HepG2 (cell line): ENCODE measurements around the gene CABLES2. TPM values are rescaled to one million over a fixed set of nuclear protein-coding genes. Genes with fewer than 3 reads are reported as not detected.

Experiments used
- CTCF ChIP-seq: sonication (generic); formaldehyde crosslinking; IDR thresholded peaks from 2 replicates; pipeline ENCODE4 v1.5.0; 2020; ENCODE audit warnings: mild to moderate bottlenecking, missing genetic modification reagents, moderate library complexity
- HNRNPLL ChIP-seq: fragments of 200-400 bp; formaldehyde crosslinking; IDR thresholded peaks from 2 replicates; pipeline ENCODE4 v1.6.1; 2017; ENCODE audit warnings: mild to moderate bottlenecking, low read depth, low read length; ENCODE audit not compliant: poor library complexity, severe bottlenecking
- JDP2 ChIP-seq: sonication (generic); formaldehyde crosslinking; IDR thresholded peaks from 2 replicates; pipeline ENCODE4 v1.8.1; 2022; ENCODE audit warnings: missing genetic modification reagents, borderline replicate concordance
- JUNB ChIP-seq: sonication (generic); formaldehyde crosslinking; IDR thresholded peaks from 2 replicates; pipeline ENCODE4 v1.8.0; 2022; ENCODE audit warnings: missing genetic modification reagents, mild to moderate bottlenecking, borderline replicate concordance
- MBNL3 ChIP-seq: fragments of 250-450 bp; sonication (Bioruptor Pico); conservative IDR thresholded peaks from 2 replicates; pipeline ENCODE4 v1.8.0; 2022; ENCODE audit warnings: mild to moderate bottlenecking, inconsistent platforms
- MZF1 ChIP-seq: sonication (generic); formaldehyde crosslinking; IDR thresholded peaks from 2 replicates; pipeline ENCODE4 v1.8.1; 2023; ENCODE audit warnings: mild to moderate bottlenecking, missing genetic modification reagents, borderline replicate concordance
- NR2C2 ChIP-seq: sonication (generic); formaldehyde crosslinking; IDR thresholded peaks from 2 replicates; pipeline ENCODE4 v1.4.0; 2020; ENCODE audit warnings: missing genetic modification reagents, mild to moderate bottlenecking, moderate library complexity, borderline replicate concordance
- RELA ChIP-seq: sonication (generic); formaldehyde crosslinking; IDR thresholded peaks from 2 replicates; pipeline ENCODE4 v1.4.0; 2020; ENCODE audit warnings: missing genetic modification reagents
- SNAI1 ChIP-seq: sonication (generic); formaldehyde crosslinking; IDR thresholded peaks from 2 replicates; pipeline ENCODE4 v1.5.0; 2020; ENCODE audit warnings: mild to moderate bottlenecking, missing genetic modification reagents, borderline replicate concordance
- SRY ChIP-seq: sonication (generic); formaldehyde crosslinking; IDR thresholded peaks from 2 replicates; pipeline ENCODE4 v1.8.0; 2022; ENCODE audit warnings: mild to moderate bottlenecking, missing genetic modification reagents
- TBP ChIP-seq: sonication (generic); formaldehyde crosslinking; IDR thresholded peaks from 2 replicates; pipeline ENCODE4 v1.5.0; 2020; ENCODE audit warnings: missing genetic modification reagents
- ZFP90 ChIP-seq: sonication (generic); formaldehyde crosslinking; IDR thresholded peaks from 2 replicates; pipeline ENCODE4 v1.8.0; 2022; ENCODE audit warnings: missing genetic modification reagents, mild to moderate bottlenecking, inconsistent platforms, borderline replicate concordance
- ZFP91 ChIP-seq: sonication (generic); formaldehyde crosslinking; IDR thresholded peaks from 2 replicates; pipeline ENCODE4 v1.9.0; 2022; ENCODE audit warnings: missing genetic modification reagents, mild to moderate bottlenecking, borderline replicate concordance
- ZIK1 ChIP-seq: sonication (generic); formaldehyde crosslinking; IDR thresholded peaks from 2 replicates; pipeline ENCODE4 v1.5.0; 2020; ENCODE audit warnings: mild to moderate bottlenecking, low read depth, missing genetic modification reagents, borderline replicate concordance
- ZNF234 ChIP-seq: sonication (generic); formaldehyde crosslinking; conservative IDR thresholded peaks from 2 replicates; pipeline ENCODE4 v1.5.1; 2020; ENCODE audit warnings: mild to moderate bottlenecking, missing genetic modification reagents
- ZNF256 ChIP-seq: sonication (generic); formaldehyde crosslinking; conservative IDR thresholded peaks from 2 replicates; pipeline ENCODE4 v1.4.0; 2020; ENCODE audit warnings: missing genetic modification reagents
- ZNF552 ChIP-seq: sonication (generic); formaldehyde crosslinking; IDR thresholded peaks from 2 replicates; pipeline ENCODE4 v1.9.0; 2022; ENCODE audit warnings: missing genetic modification reagents, mild to moderate bottlenecking, borderline replicate concordance
- ZNF597 ChIP-seq: sonication (generic); formaldehyde crosslinking; IDR thresholded peaks from 2 replicates; pipeline ENCODE4 v1.5.0; 2020; ENCODE audit warnings: missing genetic modification reagents
- ZNF704 ChIP-seq: sonication (generic); formaldehyde crosslinking; IDR thresholded peaks from 2 replicates; pipeline ENCODE4 v1.8.1; 2023; ENCODE audit warnings: mild to moderate bottlenecking, inconsistent platforms, moderate library complexity, missing genetic modification reagents, borderline replicate concordance
- ZNF710 ChIP-seq: sonication (generic); formaldehyde crosslinking; IDR thresholded peaks from 2 replicates; pipeline ENCODE4 v1.5.0; 2020; ENCODE audit warnings: mild to moderate bottlenecking, missing genetic modification reagents, borderline replicate concordance
- ZNF768 ChIP-seq: sonication (generic); formaldehyde crosslinking; IDR thresholded peaks from 2 replicates; pipeline ENCODE4 v1.4.0; 2020; ENCODE audit warnings: missing genetic modification reagents
- polyA plus RNA-seq, 8 experiments: library from polyadenylated mRNA; depleted of rRNA in 3 of 8; stranded (reverse) in 7 of 8; unstranded in 1 of 8; fragments of >200 nt; fragmentation: Illumina TruSeq in 4 of 8; extraction: Trizol in 4 of 8; gene quantifications; 2 replicates each; pipeline versions ENCODE4 v1.2.1 to v1.2.3, GENCODE V29; 2011 to 2016; ENCODE audit warnings: low read depth in 4 of 8, missing spikeins in 1 of 8, mixed read lengths in 1 of 8; ENCODE audit not compliant: insufficient read depth in 1 of 8
- total RNA-seq, 5 experiments: library from RNA; depleted of rRNA; stranded (reverse); fragments of >200 nt; fragmentation: Illumina TruSeq; extraction: Trizol; gene quantifications; 2 replicates each; pipeline ENCODE4 v1.2.3, GENCODE V29; 2016; ENCODE audit warnings: low read depth in 1 of 5

The CABLES2 gene
- total and polyA plus RNA-seq, 2 of the 13 experiments (the other 11 are each of a cell fraction or from before 2014, with no cell fraction given) = 5.2 to 9.7 TPM

GRCh38 chr20:62413896-62414481 lies 6.9 kb upstream of the CABLES2 start (continued):
- no peak for TF ChIP-seq ZFP91 (CRISPR knock-in tag)
- TF ChIP-seq ZNF256 (CRISPR knock-in tag) = no peak
- TF ChIP-seq ZNF710 (CRISPR knock-in tag) = 0 out of 2 replicates have a peak, but pooled peaks have one; percentile 32
- no peak for TF ChIP-seq JDP2 (CRISPR knock-in tag)
- 0 out of 2 replicates have a peak, but pooled peaks have one; percentile 33 for TF ChIP-seq ZNF552
- TF ChIP-seq ZNF597 = no peak
- TF ChIP-seq HNRNPLL = no peak
- no peak for TF ChIP-seq NR2C2
- TF ChIP-seq SNAI1 (CRISPR knock-in tag) = 0 out of 2 replicates have a peak, but pooled peaks have one; percentile 25
- peak; percentile 35; the same call in 1 of the 2 replicates for TF ChIP-seq RELA (CRISPR knock-in tag)
- TF ChIP-seq ZNF704 = no peak
- TF ChIP-seq SRY (CRISPR knock-in tag) = no peak
- no peak for TF ChIP-seq MBNL3
- TF ChIP-seq CTCF (CRISPR knock-in tag) = peak; percentile 70
- no peak for TF ChIP-seq ZFP90 (CRISPR knock-in tag)
- 0 out of 2 replicates have a peak, but pooled peaks have one; percentile 11 for TF ChIP-seq ZNF768 (CRISPR knock-in tag)
- TF ChIP-seq TBP = no peak
- TF ChIP-seq ZNF234 (CRISPR knock-in tag) = no peak
- 0 out of 2 replicates have a peak, but pooled peaks have one; percentile 27 for TF ChIP-seq ZIK1
- TF ChIP-seq MZF1 = no peak
- no peak for TF ChIP-seq JUNB (CRISPR knock-in tag)
